GM23248 (cell line): ENCODE results near the gene TSPO2. TPM values are rescaled to one million over a fixed set of nuclear protein-coding genes. Genes with fewer than 3 reads are reported as not detected.

Experiments
- DNase-seq: peaks from one replicate; pipeline ENCODE4 v3.0.0-alpha.2; 2015
- H2AFZ ChIP-seq: fragments of 200-600 bp; sonication (generic); 2 replicates; pipeline ENCODE4 v1.6.1; 2016; ENCODE audit warnings: antibody characterized with exemption
- H3F3A ChIP-seq: fragments of 200-600 bp; sonication (generic); 2 replicates; pipeline ENCODE4 v1.6.1; 2016; ENCODE audit warnings: mild to moderate bottlenecking, antibody characterized with exemption, mixed run types; ENCODE audit not compliant: insufficient read depth
- H3K27ac ChIP-seq: fragments of 200-600 bp; sonication (generic); 2 replicates; pipeline ENCODE4 v1.5.1; 2016; ENCODE audit warnings: mild to moderate bottlenecking
- H3K27me3 ChIP-seq: fragments of 200-600 bp; sonication (generic); replicated peaks from 2 replicates; pipeline ENCODE4 v1.6.1; 2016; ENCODE audit warnings: mild to moderate bottlenecking; ENCODE audit not compliant: insufficient read depth
- H3K36me3 ChIP-seq: fragments of 200-600 bp; sonication (generic); 2 replicates; pipeline ENCODE4 v1.6.1; 2016; ENCODE audit warnings: low read depth, mild to moderate bottlenecking
- H3K4me1 ChIP-seq: fragments of 200-600 bp; sonication (generic); 2 replicates; pipeline ENCODE4 v1.6.1; 2016; ENCODE audit warnings: mild to moderate bottlenecking; ENCODE audit not compliant: insufficient read depth
- H3K4me2 ChIP-seq: fragments of 200-600 bp; sonication (generic); one replicate; pipeline ENCODE4 v1.6.1; 2016; ENCODE audit warnings: mild to moderate bottlenecking; ENCODE audit not compliant: unreplicated experiment
- H3K4me3 ChIP-seq: fragments of 200-600 bp; sonication (generic); 2 replicates; pipeline ENCODE4 v1.5.1; 2016; ENCODE audit warnings: mild to moderate bottlenecking
- H3K79me2 ChIP-seq: fragments of 200-600 bp; sonication (generic); 2 replicates; pipeline ENCODE4 v1.6.1; 2016; ENCODE audit warnings: mild to moderate bottlenecking; ENCODE audit not compliant: insufficient read depth
- H3K9ac ChIP-seq: fragments of 200-600 bp; sonication (generic); 2 replicates; pipeline ENCODE4 v1.6.1; 2016; ENCODE audit warnings: mild to moderate bottlenecking
- H3K9me2 ChIP-seq: fragments of 200-600 bp; sonication (generic); 2 replicates; pipeline ENCODE4 v1.6.1; 2016; ENCODE audit warnings: mixed run types, mild to moderate bottlenecking, moderate library complexity; ENCODE audit not compliant: insufficient read depth
- H3K9me3 ChIP-seq: fragments of 200-600 bp; sonication (generic); one replicate; pipeline ENCODE4 v1.6.1; 2017; ENCODE audit warnings: low read depth
- H4K20me1 ChIP-seq: fragments of 200-600 bp; sonication (generic); 2 replicates; pipeline ENCODE4 v1.6.0; 2016; ENCODE audit not compliant: insufficient read depth
- EZH2 ChIP-seq: fragments of 200-600 bp; sonication (generic); IDR thresholded peaks from 2 replicates; pipeline ENCODE4 v1.6.1; 2018; ENCODE audit warnings: antibody characterized with exemption, mild to moderate bottlenecking; ENCODE audit not compliant: insufficient read depth, poor library complexity, severe bottlenecking
- EZH2phosphoT487 ChIP-seq: fragments of 200-600 bp; sonication (generic); IDR thresholded peaks from 2 replicates; pipeline ENCODE4 v1.6.1; 2018; ENCODE audit warnings: antibody characterized with exemption, moderate library complexity, mild to moderate bottlenecking, low read depth; ENCODE audit not compliant: insufficient read depth
- WGBS, 2 experiments: methylation state at CpG; one replicate each; pipeline ENCODE4 v1.1.6; 2015 to 2017; ENCODE audit warnings: low lambda C conversion rate in 2 of 2, low coverage in 1 of 2; ENCODE audit errors: missing lambda C conversion rate in 2 of 2; 5-methylcytosine and 5-hydroxymethylcytosine counted together
- in situ Hi-C: fragments of 300-500 bp; cut with MboI; formaldehyde crosslinking; loops from 2 replicates; pipeline ENCODE4 v1.15.0; 2020
- polyA plus RNA-seq: library from polyadenylated mRNA; unstranded; fragments of >200 nt; fragmentation: Nextera tagmentation; extraction: Ambion mirVana; gene quantifications from 2 replicates; pipeline ENCODE4 v1.2.1, GENCODE V29; 2016
- total RNA-seq: library from RNA; depleted of rRNA; stranded (reverse); fragments of >200 nt; shearing (Covaris generic); gene quantifications from 2 replicates; pipeline ENCODE4 v1.2.3, GENCODE V29; 2014

Gene TSPO2
- total and polyA plus RNA-seq, 2 experiments from 2014 or later, result not detected

- no peaks in the 10 kb centered on the region for H4K20me1 ChIP-seq
These were observed 9.6 kb downstream of the TSPO2 start for GRCh38 chr6:41051873-41052272.

DNA sequence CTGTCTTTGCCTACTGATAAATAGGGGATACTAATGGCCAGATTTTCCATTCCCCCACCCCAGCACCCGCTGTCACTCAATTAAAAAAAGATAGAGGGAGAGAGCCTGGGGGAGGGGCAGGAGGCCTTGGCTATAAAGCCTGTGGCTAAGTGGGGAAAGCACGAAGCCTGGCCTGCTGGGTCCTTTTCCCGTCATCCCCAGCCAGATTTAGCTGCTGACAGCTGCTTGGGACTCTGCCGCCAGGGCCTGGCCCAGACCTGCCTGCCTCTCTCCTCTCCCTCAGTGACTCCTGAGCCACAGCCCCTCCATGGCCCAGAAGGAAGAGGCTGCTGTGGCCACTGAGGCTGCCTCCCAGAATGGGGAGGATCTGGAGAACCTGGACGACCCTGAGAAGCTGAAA is 10.8 kb downstream of the TSPO2 start, which contains the start of gene APOBEC2:
Gene APOBEC2 (plus strand): TSS at position 162 of the 400 bp plus-strand sequence. CDS start 146 bp downstream, at position 308.
- TF ChIP-seq EZH2phosphoT487, result no peak
- TF ChIP-seq EZH2, result no peak

More at GRCh38 chr6:41051873-41052272, 9.6 kb downstream of the TSPO2 start:
- Histone ChIP-seq H3K27ac (no peak overlapping the region), H3F3A (no peaks in the 10 kb centered on the region), H3K79me2 (no peaks in the 10 kb centered on the region), H3K9ac (no peak overlapping the region), H3K4me3 (no peak overlapping the region), H2AFZ (no peak overlapping the region), H3K9me2 (no peaks in the 10 kb centered on the region), H3K4me2 (no peak overlapping the region), H3K4me1 (no peaks in the 10 kb centered on the region), H3K36me3 (no peaks in the 10 kb centered on the region), H3K27me3 (no peaks in the 10 kb centered on the region), H3K9me3 (no peaks in the 10 kb centered on the region)
- in situ Hi-C loops, result no loop called here
- DNase-seq, result no peak
- WGBS, 2 experiments, result 85 to 87% methylated on average over 5 of the region's 5 CpGs
- TF ChIP-seq EZH2, result no peak
- no peak for TF ChIP-seq EZH2phosphoT487

GRCh38 chr6:41054511-41054910 is 12.2 kb downstream of the TSPO2 start:
- TF ChIP-seq EZH2phosphoT487, result no peak
- no peak for TF ChIP-seq EZH2
- Histone ChIP-seq H3K9me2 (no peaks in the 10 kb centered on the region), H3K4me1 (0 out of 2 replicates have a peak, but pooled peaks cover 2% of the 10 kb centered on the region), H3K27me3 (no peaks in the 10 kb centered on the region), H3K9ac (no peak overlapping the region), H3K4me3 (no peak overlapping the region), H3K27ac (no peak overlapping the region), H3K36me3 (no peaks in the 10 kb centered on the region), H4K20me1 (no peaks in the 10 kb centered on the region), H3K9me3 (no peaks in the 10 kb centered on the region), H3K4me2 (no peak overlapping the region), H3K79me2 (no peaks in the 10 kb centered on the region), H3F3A (no peaks in the 10 kb centered on the region), H2AFZ (no peak overlapping the region)
- no peak for DNase-seq
- in situ Hi-C loops, result no loop called here
- 94 to 96% methylated on average over 3 of the region's 3 CpGs for WGBS, 2 experiments

More for the DNA sequence above, 10.8 kb downstream of the TSPO2 start, which contains the start of gene APOBEC2:
- Histone ChIP-seq H2AFZ (no peak within 1 kb of the TSS), H3K9me3 (no peaks in the 10 kb centered on the region), H3K9me2 (no peaks in the 10 kb centered on the region), H3K79me2 (no peaks in the 10 kb centered on the region), H3K4me3 (no peak within 1 kb of the TSS), H3K4me1 (no peaks in the 10 kb centered on the region), H3K4me2 (no peak within 1 kb of the TSS), H3K36me3 (no peaks in the 10 kb centered on the region), H3K27me3 (no peaks in the 10 kb centered on the region), H3F3A (no peaks in the 10 kb centered on the region), H3K9ac (no peak within 1 kb of the TSS), H4K20me1 (no peaks in the 10 kb centered on the region), H3K27ac (no peak within 1 kb of the TSS)
- no peak for DNase-seq
- in situ Hi-C loops, result no loop called here
- WGBS, 2 experiments, result 45 to 62% methylated on average over 5 of the region's 5 CpGs

DNA sequence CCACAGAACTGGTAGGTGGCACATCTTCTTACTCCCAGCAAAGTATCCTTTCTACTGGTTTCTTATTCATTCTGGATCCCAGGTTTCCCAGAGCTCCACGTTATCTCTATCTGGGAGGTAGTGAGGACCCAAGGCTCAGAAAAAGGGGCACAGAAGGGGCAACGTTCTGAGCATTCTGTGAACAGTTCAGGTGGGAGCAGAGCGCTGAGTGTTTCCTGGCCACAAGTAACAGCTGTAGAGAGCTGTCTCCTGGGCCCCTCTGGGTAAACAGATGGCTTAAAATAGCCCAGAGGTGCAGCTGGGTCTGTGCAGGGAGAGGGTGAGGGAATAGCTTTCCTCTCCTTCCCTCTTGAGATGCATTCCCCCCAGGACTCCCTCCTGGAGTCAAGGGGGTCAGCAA is 12.9 kb downstream of the TSPO2 start:
- Histone ChIP-seq H3K4me2 (no peak overlapping the region), H3K27me3 (no peaks in the 10 kb centered on the region), H3K36me3 (no peaks in the 10 kb centered on the region), H3K79me2 (no peaks in the 10 kb centered on the region), H4K20me1 (no peaks in the 10 kb centered on the region), H3K9ac (no peak overlapping the region), H3K27ac (no peak overlapping the region), H2AFZ (no peak overlapping the region), H3F3A (peaks cover 5% of the 10 kb centered on the region; the same call in 1 of the 2 replicates), H3K9me3 (no peaks in the 10 kb centered on the region), H3K4me1 (peaks cover 7% of the 10 kb centered on the region; the same call in 1 of the 2 replicates), H3K9me2 (no peaks in the 10 kb centered on the region), H3K4me3 (no peak overlapping the region)
- in situ Hi-C loops, result no loop called here
- WGBS, 2 experiments, result 40 to 54% methylated on average over 3 of the region's 3 CpGs
- TF ChIP-seq EZH2, result no peak
- TF ChIP-seq EZH2phosphoT487, result no peak
- DNase-seq, result no peak
